Thyroid gland (tissue), 4 donors: ENCODE measurements around the gene MAP3K1.

Experiments used
- CTCF ChIP-seq, 6 experiments: fragments of 200-600 bp in 3 of 6; fragments of 450-650 bp in 3 of 6; sonication (generic) in 3 of 6; IDR thresholded peaks; one replicate each; pipeline ENCODE4 v1.5.1; 2016 to 2019; ENCODE audit warnings: antibody characterized with exemption in 6 of 6, mild to moderate bottlenecking in 2 of 6, inconsistent platforms in 1 of 6, moderate library complexity in 1 of 6
- POLR2A ChIP-seq, 2 donors: fragments of 450-650 bp; IDR thresholded peaks; one replicate each; pipeline ENCODE4 v1.6.1; 2017; ENCODE audit warnings: antibody characterized with exemption in 2 of 2, mild to moderate bottlenecking in 2 of 2, moderate library complexity in 1 of 2

GRCh38 chr5:56822981-56823380 lies 7.6 kb downstream of the MAP3K1 start:
- no peak for TF ChIP-seq CTCF (IDR thresholded peaks at IDR 0.05)
- no peak for TF ChIP-seq POLR2A (IDR thresholded peaks at IDR 0.05)
